ENCODE measurements around the gene FETUB. TPM values are rescaled to one million over a fixed set of nuclear protein-coding genes. Genes with fewer than 3 reads are reported as not detected.

FETUB gene
- polyA plus RNA-seq, 3 donors = not detected

DNA sequence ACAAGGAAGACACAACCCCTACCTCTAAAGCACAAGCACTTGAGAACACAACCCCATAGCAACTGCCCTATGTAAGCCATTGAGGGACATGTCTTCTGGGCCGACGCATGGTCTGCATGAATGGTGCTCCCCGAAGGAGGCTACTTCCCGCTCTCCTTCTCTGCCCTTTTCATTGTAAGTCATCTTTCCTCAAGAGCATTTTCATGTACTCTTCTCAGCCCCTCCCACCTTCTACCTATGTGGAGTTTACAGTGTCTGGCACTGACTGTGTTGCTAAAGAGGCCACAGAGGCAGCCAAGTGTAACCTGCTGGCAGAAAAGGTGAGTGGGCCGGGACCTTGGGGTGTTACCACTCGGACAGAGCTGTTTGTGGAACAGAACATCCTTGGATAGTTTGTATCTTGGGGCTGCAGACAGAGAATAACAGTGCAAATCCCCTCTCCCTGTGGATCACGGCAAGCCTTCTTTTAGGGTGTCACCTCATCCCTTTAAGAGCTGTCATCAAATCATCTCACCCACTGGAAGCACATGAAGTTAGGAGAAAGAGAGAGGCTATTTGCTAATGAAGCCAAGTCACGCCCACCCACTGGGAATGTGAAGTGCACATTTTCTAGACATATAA is 21.8 kb upstream of the FETUB start:
- H3K4me3 Mint-ChIP-seq = peak overlapping the region in 1 of 2 donors; percentile 85
- H3K4me2 ChIP-seq (replicated peaks; ENCODE audit: extremely low read depth, low read length, poor library complexity, severe bottlenecking) = no peak overlapping the region

DNA sequence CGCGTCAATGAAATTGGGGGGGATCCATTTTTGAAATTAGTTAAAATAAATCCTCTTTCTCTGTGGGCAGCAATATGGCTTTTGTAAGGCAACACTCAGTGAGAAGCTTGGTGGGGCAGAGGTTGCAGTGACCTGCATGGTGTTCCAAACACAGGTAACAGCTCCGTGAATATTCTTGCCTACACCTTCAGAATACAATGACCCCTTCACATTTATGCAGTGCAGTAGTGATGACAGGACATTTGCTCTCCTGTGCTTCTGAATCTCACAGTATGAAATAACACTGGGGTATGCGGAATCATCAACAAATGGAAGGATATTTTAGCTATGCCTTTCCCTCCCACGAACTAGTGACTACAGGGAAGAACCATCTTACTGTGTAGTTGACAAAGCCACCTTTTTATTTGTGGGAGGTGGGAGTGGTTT is 20.4 kb upstream of the FETUB start:
- WGBS (ENCODE audit: insufficient coverage) = no CpG with 5 or more reads among the region's 5 CpGs
- H2AFZ ChIP-seq (ENCODE audit: insufficient read depth, low read depth, low read length, poor library complexity, severe bottlenecking) = no peak overlapping the region
- TF ChIP-seq, protein P1, sequence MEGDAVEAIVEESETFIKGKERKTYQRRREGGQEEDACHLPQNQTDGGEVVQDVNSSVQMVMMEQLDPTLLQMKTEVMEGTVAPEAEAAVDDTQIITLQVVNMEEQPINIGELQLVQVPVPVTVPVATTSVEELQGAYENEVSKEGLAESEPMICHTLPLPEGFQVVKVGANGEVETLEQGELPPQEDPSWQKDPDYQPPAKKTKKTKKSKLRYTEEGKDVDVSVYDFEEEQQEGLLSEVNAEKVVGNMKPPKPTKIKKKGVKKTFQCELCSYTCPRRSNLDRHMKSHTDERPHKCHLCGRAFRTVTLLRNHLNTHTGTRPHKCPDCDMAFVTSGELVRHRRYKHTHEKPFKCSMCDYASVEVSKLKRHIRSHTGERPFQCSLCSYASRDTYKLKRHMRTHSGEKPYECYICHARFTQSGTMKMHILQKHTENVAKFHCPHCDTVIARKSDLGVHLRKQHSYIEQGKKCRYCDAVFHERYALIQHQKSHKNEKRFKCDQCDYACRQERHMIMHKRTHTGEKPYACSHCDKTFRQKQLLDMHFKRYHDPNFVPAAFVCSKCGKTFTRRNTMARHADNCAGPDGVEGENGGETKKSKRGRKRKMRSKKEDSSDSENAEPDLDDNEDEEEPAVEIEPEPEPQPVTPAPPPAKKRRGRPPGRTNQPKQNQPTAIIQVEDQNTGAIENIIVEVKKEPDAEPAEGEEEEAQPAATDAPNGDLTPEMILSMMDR (IDR thresholded peaks at IDR 0.05) = no peak
- peaks cover 6 to 10% of the 10 kb centered on the region in 2 donors for H3K4me1 ChIP-seq (ENCODE audit: control insufficient read depth in 1 of 2, insufficient read depth in 2 of 2, low read length in 2 of 2)
- no peak overlapping the region for H3K27ac ChIP-seq (ENCODE audit: low read depth in 1 of 2, low read length in 2 of 2)
- peaks cover 5 to 19% of the 10 kb centered on the region in 2 donors for H3K27me3 ChIP-seq (ENCODE audit: control insufficient read depth in 2 of 2, insufficient read depth in 2 of 2, low read length in 2 of 2)
- intact Hi-C loops (cut with micrococcal nuclease) = loop anchor here (5.0 to 10.0 kb wide), 2 partner anchors 635 to 637 kb away; no protein-coding TSS in a partner anchor
- DNase-seq = no peak
- no peaks in the 10 kb centered on the region for H3K36me3 ChIP-seq (replicated peaks in 1 of 2; ENCODE audit: control insufficient read depth in 1 of 2, insufficient read depth in 2 of 2, low read length in 2 of 2)
- no peak overlapping the region for H3K4me2 ChIP-seq (replicated peaks; ENCODE audit: extremely low read depth, low read length, poor library complexity, severe bottlenecking)
- Mint-ChIP-seq H3K27ac (no peak overlapping the region), H3K4me1 (peaks cover 13% of the 10 kb centered on the region), H3K36me3 (no peaks in the 10 kb centered on the region), H3K4me3 (no peak overlapping the region), H3K27me3 (ENCODE audit: low read depth in 3 of 3) (peaks cover 18 to 22% (median 21%) of the 10 kb centered on the region in 3 donors), H3K9me3 (no peaks in the 10 kb centered on the region)
- H3K9me3 ChIP-seq (replicated peaks in 1 of 2; ENCODE audit: control insufficient read depth in 1 of 2, insufficient read depth in 1 of 2, low read length in 2 of 2) = no peaks in the 10 kb centered on the region
- no peak overlapping the region for H3K9ac ChIP-seq (ENCODE audit: insufficient read depth, low read length, poor library complexity, severe bottlenecking)
- no peaks in the 10 kb centered on the region for H4K20me1 ChIP-seq (ENCODE audit: insufficient read depth, low read length)
- H3K79me2 ChIP-seq (ENCODE audit: insufficient read depth, low read length) = no peaks in the 10 kb centered on the region
- H3K4me3 ChIP-seq (replicated peaks in 1 of 3; ENCODE audit: low read depth in 2 of 3, low read length in 3 of 3) = no peak overlapping the region

More for the DNA sequence above, 21.8 kb upstream of the FETUB start:
- H2AFZ ChIP-seq (ENCODE audit: insufficient read depth, low read depth, low read length, poor library complexity, severe bottlenecking) = no peak overlapping the region
- H3K79me2 ChIP-seq (ENCODE audit: insufficient read depth, low read length) = no peaks in the 10 kb centered on the region
- TF ChIP-seq, protein P1 (IDR thresholded peaks at IDR 0.05) = no peak
- Mint-ChIP-seq H3K27me3 (ENCODE audit: low read depth in 3 of 3) (peaks cover 27 to 32% (median 28%) of the 10 kb centered on the region in 3 donors), H3K9me3 (no peaks in the 10 kb centered on the region), H3K4me1 (peaks cover 18% of the 10 kb centered on the region), H3K27ac (no peak overlapping the region), H3K36me3 (no peaks in the 10 kb centered on the region)
- H4K20me1 ChIP-seq (ENCODE audit: insufficient read depth, low read length) = no peaks in the 10 kb centered on the region
- no peak overlapping the region for H3K27ac ChIP-seq (ENCODE audit: low read depth in 1 of 2, low read length in 2 of 2)
- H3K4me1 ChIP-seq (ENCODE audit: control insufficient read depth in 1 of 2, insufficient read depth in 2 of 2, low read length in 2 of 2) = peaks cover 6 to 10% of the 10 kb centered on the region in 2 donors
- H3K4me3 ChIP-seq (replicated peaks in 1 of 3; ENCODE audit: low read depth in 2 of 3, low read length in 3 of 3) = no peak overlapping the region
- WGBS (ENCODE audit: insufficient coverage) = 97% methylated on average over 4 of the region's 8 CpGs
- peaks cover 13 to 32% of the 10 kb centered on the region in 2 donors for H3K27me3 ChIP-seq (ENCODE audit: control insufficient read depth in 2 of 2, insufficient read depth in 2 of 2, low read length in 2 of 2)
- intact Hi-C loops (cut with micrococcal nuclease) = loop anchor here (5.0 to 10.0 kb wide), 2 partner anchors 634 to 636 kb away; no protein-coding TSS in a partner anchor
- DNase-seq = no peak
- no peak overlapping the region for H3K9ac ChIP-seq (ENCODE audit: insufficient read depth, low read length, poor library complexity, severe bottlenecking)
- H3K36me3 ChIP-seq (replicated peaks in 1 of 2; ENCODE audit: control insufficient read depth in 1 of 2, insufficient read depth in 2 of 2, low read length in 2 of 2) = no peaks in the 10 kb centered on the region
- H3K9me3 ChIP-seq (replicated peaks in 1 of 2; ENCODE audit: control insufficient read depth in 1 of 2, insufficient read depth in 1 of 2, low read length in 2 of 2) = no peaks in the 10 kb centered on the region

All from CD14-positive monocyte (primary cell).